Stimulated activated naive CD8-positive, alpha-beta T cell treated with anti-CD3 and anti-CD28 coated beads, Interleukin-15, amount 100 ng/mL, for 72 hours (primary cell): ENCODE data around the gene KDM4B.

ENCODE experiments used
- ATAC-seq: fragments of 150-1000 bp; cut with Tn5 transposase; 2 replicates; pipeline ENCODE4 v1.10.0; 2021; ENCODE audit warnings: mild to moderate bottlenecking, moderate library complexity
- DNase-seq, 2 donors: peaks; one replicate each; pipeline ENCODE4 v3.0.0; 2021 to 2022
- H3K27ac Mint-ChIP-seq, 2 donors: one replicate each; pipeline ENCODE4 v1.8.0; 2022; ENCODE audit warnings: mild to moderate bottlenecking in 2 of 2, mixed read lengths in 2 of 2, moderate library complexity in 2 of 2
- H3K27me3 Mint-ChIP-seq: one replicate; pipeline ENCODE4 v1.8.0; 2022; ENCODE audit warnings: mixed read lengths
- H3K4me1 Mint-ChIP-seq: one replicate; pipeline ENCODE4 v1.8.0; 2022; ENCODE audit warnings: mild to moderate bottlenecking, mixed read lengths
- H3K4me3 Mint-ChIP-seq, 2 donors: one replicate each; pipeline ENCODE4 v1.8.0; 2022; ENCODE audit warnings: mild to moderate bottlenecking in 2 of 2, mixed read lengths in 2 of 2, moderate library complexity in 1 of 2
- H3K9me3 Mint-ChIP-seq, 2 donors: one replicate each; pipeline ENCODE4 v1.8.0; 2022; ENCODE audit warnings: mixed read lengths in 2 of 2

KDM4B gene

DNA sequence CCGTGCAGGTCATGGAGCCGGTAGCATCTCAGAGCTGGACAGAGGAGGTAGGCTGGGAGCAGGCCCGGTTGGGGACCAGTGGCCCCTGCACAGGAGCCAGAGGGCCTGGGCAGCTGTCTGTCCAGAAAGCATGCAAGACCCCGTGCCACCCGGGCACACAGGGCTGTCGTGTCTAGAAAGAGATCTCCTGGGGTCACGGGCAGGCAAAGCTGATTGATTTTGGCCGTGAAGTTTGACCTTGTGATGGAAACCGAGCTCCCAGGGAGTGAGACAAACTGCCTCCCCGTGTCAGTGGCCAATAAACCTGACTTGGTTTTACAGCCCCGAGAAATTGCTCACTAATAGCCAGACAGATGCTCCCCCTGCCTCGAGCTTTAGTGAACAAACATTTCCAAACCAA is 98.8 kb downstream of the KDM4B start:
- Mint-ChIP-seq H3K27ac (peak overlapping the region in 1 of 2 donors; percentile 56), H3K9me3 (peaks cover 0 to 6% of the 10 kb centered on the region in 2 donors), H3K4me1 (peaks cover 6% of the 10 kb centered on the region), H3K27me3 (no peaks in the 10 kb centered on the region), H3K4me3 (no peak overlapping the region)
- DNase-seq (no peak), ATAC-seq (no peak)

DNA sequence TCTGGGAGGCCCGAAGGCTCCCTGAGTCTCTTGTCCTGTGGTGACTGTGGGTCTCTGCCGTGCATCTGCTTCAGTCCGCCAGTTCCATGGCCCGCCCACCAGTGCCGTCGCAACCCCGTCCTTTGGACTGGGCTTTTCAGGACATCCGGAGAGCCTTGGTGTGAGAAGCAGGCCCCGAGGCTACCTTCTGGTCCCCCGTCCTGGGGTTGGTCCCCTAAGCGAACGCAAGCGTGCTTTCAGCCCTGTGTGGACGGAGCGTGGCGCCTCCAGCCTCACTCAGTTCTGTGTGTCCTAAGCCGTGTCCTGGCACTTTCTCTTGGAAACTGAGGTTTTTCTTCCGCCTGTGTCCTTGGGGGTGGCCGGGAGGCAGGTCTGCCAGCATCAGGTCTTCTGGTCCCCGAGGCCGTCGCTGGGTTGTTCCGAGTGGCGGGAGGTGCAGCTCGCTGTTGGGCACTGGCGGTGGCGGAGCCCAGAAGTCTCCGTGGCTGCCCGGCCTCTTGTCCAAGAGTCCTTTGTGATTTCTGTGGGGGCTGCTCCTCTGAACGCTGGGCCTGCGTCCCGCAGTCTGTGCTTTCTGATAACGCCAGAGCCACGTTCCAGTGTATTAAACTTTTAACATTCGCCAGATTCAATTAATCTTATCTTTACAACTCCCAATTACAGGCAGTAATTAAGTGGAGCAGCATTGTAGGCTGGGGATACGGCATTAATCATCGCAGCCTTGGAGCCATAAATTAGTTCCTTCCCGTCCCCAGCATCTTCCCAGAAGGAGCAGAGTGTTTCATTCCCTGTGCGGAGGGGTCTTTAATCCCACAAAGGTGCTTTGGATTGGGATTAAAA is 99.5 kb downstream of the KDM4B start:
- ATAC-seq (no peak), DNase-seq (no peak)
- H3K4me3 Mint-ChIP-seq = no peak overlapping the region
- H3K4me1 Mint-ChIP-seq = peaks cover 8% of the 10 kb centered on the region
- H3K27ac Mint-ChIP-seq = peak overlapping the region in 1 of 2 donors; percentile 67
- no peaks in the 10 kb centered on the region for H3K9me3 Mint-ChIP-seq
- no peaks in the 10 kb centered on the region for H3K27me3 Mint-ChIP-seq

DNA sequence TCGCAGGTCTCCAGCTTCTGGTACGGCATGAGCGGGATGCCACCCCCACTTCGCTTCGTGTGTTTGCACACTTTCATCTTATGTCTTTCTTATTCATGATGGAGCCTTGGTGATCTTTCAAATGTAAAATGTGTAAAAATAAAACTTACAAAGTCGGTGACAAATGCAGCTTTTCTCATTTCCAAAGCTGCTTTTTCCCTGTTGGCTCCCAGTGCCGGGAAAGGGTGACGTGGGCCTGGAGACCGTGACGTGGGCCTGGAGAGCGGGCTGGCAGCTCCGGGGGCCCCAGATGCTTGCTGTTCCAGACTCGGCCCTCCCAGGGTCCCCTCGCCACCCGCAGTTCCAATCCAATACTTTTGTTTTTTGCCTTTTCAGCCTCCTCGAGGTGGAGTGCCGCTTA is 101.4 kb downstream of the KDM4B start:
- peaks cover 26% of the 10 kb centered on the region for H3K4me1 Mint-ChIP-seq
- no peak overlapping the region for H3K4me3 Mint-ChIP-seq

DNA sequence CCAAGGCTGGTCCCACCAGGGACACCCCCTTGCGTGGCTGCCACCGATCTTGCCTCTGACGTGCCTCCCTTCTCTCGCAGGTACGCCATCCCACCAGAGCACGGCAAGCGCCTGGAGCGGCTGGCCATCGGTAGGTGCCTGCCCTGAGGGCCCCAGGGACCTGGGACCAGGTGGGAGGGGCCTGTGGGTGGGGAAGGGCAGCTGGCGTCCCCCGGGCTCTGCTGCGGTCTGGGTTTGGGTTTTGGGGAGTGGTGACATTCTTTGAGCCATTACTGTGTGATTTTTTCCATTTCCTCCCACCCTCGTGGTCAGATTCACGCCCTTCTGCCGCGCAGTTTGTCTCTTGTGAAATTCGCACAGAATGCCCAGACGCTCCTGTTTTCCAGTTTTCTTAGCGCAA is 102.0 kb downstream of the KDM4B start:
- no peaks in the 10 kb centered on the region for H3K9me3 Mint-ChIP-seq
- H3K27ac Mint-ChIP-seq = no peak overlapping the region

More for the DNA sequence above, 101.4 kb downstream of the KDM4B start:
- DNase-seq (no peak), ATAC-seq (no peak)
- Mint-ChIP-seq H3K27me3 (no peaks in the 10 kb centered on the region), H3K27ac (no peak overlapping the region), H3K9me3 (no peaks in the 10 kb centered on the region)

DNA sequence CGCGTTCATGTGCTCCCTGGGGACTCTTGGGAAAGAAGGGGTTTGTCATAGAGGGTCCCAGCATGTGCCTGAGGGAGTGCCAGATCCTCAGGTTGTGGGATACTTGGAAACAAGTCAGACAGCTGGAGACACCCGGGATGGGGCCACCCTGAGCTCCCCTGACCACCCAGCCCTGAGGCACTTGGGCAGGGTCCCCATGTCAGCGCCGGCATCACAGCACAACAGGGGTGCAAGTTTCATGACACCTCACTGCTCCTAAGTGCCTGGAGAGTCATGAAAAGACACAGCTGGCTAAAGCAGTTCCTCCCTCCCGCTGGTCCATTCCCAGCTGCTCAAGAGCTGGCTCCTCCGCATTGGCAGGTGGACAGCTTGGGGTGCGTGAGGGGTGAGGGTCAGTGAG is 102.7 kb downstream of the KDM4B start:
- Mint-ChIP-seq H3K4me3 (no peak overlapping the region), H3K27ac (no peak overlapping the region), H3K4me1 (peaks cover 33% of the 10 kb centered on the region), H3K27me3 (no peaks in the 10 kb centered on the region), H3K9me3 (no peaks in the 10 kb centered on the region)
- DNase-seq (no peak), ATAC-seq (no peak)

More for the DNA sequence above, 102.0 kb downstream of the KDM4B start:
- H3K4me3 Mint-ChIP-seq = no peak overlapping the region
- peaks cover 31% of the 10 kb centered on the region for H3K4me1 Mint-ChIP-seq
- ATAC-seq (no peak), DNase-seq (no peak)
- H3K27me3 Mint-ChIP-seq = no peaks in the 10 kb centered on the region

DNA sequence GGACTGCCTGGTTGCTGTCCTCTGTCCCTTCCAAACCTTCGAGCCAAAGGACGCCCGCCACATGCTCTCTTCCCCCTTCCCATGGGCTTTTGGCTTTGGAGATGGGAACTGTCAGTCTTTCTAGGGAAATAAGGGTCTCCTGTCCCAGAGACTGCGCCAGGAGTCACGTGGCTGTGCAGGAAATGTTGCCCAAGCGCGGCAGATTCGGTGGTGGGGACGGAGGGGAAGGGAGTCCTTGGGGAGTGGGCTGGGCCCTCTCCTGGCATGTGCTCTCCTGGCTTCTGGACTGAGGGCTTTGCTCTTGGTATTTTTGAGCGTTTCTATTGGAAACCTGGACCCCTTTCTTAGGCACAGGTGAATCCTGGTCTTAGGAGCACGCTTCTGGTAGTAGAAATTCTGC is 103.2 kb downstream of the KDM4B start:
- ATAC-seq = no peak
- no peaks in the 10 kb centered on the region for H3K27me3 Mint-ChIP-seq
- H3K4me3 Mint-ChIP-seq = no peak overlapping the region
- DNase-seq = no peak
- no peaks in the 10 kb centered on the region for H3K9me3 Mint-ChIP-seq
- no peak overlapping the region for H3K27ac Mint-ChIP-seq
- peaks cover 38% of the 10 kb centered on the region for H3K4me1 Mint-ChIP-seq

DNA sequence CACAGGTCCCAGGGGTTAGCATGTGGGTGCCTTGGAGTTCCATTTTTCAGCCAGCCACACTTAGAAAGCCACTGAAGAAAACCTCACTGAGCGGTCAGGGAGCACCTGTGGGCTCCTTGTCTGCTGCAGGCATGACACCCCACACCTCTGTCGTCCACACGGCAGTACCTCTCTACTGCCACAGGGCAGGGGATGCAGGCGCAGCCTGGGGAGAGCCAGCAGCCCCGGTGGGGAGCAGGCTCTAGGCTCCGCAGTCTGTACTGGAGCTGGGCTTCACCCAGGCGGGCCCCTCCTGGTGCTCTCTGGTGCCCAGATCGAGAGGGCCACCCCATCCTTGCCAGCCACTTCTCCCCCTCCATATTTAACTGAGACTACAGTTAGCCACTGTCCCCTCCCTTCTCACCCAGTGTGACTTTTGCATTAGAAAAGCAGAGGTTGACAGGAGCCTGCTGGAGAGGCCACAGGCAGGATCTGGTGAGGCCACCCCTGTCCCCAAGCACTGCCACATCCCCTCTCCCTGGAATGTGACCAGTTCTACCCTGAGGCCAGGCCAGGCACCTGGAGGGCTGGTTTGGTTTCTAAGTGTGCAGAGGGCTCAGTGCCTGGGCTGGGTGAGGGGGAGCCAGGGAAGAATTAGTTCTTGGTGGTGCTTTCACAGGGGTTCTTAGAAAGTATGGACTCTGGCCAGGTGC is 104.4 kb downstream of the KDM4B start:
- Mint-ChIP-seq H3K4me3 (no peak overlapping the region), H3K27ac (peak overlapping the region in 1 of 2 donors; percentile 72), H3K27me3 (no peaks in the 10 kb centered on the region), H3K4me1 (peaks cover 41% of the 10 kb centered on the region), H3K9me3 (no peaks in the 10 kb centered on the region)
- no peak for ATAC-seq
- no peak for DNase-seq

DNA sequence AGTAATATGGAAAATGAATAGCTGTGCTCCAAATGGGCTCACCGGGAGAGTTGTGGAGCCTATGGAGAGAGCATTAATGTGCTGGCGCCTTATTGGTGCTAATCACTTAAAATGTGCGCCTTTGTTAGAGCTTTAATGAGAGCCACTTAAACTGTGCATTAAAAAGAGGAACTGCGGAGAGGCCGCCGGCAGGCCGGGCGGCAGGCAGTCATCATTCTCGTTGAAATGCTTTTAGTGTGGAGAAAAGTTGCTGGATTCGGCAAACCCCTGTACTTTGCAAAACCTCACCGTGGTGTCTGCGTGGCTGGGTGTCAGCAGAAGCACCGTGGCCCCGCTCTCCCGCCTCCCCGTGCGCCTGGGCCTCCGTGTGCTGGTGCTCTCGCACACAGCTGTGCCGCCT is 105.5 kb downstream of the KDM4B start:
- Mint-ChIP-seq H3K27ac (no peak overlapping the region), H3K4me1 (peaks cover 41% of the 10 kb centered on the region), H3K4me3 (no peak overlapping the region), H3K27me3 (no peaks in the 10 kb centered on the region), H3K9me3 (no peaks in the 10 kb centered on the region)
- ATAC-seq (no peak), DNase-seq (no peak)

DNA sequence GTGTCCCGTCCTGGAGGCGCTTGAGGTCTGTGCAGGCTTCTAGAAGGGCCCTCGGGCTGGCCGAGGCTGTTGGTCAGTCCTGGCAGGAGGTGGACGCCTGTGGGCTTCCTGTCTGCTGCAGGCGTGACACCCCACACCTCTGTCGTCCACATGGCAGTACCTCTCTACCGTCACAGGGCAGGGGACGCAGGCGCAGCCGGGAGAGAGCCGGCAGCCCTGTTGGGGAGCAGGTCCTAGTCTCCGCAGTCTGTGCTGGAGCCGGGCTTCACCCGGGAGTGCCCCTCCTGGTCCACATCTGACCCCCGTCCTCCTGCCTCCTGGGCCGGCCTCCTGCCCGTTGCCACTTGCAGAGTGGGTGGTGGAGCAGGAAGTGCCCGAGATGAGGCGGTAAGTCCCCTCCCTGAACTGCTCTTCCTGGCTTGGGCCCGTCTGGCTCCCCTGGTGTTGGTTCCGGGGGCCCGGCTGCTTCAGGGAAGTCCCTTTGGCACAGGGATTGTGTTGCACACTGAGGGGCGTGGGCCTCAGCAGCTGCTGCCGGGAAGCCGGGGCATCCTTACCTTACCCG is 106.0 kb downstream of the KDM4B start:
- H3K27me3 Mint-ChIP-seq = no peaks in the 10 kb centered on the region
- H3K4me1 Mint-ChIP-seq = peaks cover 41% of the 10 kb centered on the region
- no peaks in the 10 kb centered on the region for H3K9me3 Mint-ChIP-seq
- H3K27ac Mint-ChIP-seq = peak overlapping the region; percentile 40 to 78
- ATAC-seq (peak; percentile 18), DNase-seq (no peak)
- H3K4me3 Mint-ChIP-seq = peak overlapping the region; percentile 15 to 56

DNA sequence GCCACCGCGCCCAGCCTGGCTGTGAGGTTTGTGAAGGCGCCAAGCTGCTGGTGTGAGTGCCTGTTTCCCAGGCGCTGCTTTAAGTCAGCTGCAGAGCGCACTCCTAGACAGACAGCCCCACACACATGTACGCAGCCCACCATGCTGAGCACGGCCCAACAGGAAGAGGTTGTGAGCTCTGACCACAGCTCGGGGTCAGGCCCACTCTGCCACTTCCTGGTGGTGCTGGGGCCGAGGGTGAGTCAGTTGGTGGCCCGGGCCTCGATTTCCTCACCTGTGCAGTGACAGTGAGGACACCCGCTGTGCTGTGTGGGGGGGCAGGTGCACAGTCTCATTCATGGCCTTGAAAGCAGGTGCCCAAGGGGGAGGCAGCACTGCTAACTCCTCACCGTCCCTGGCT is 106.7 kb downstream of the KDM4B start:
- peak; percentile 89 for ATAC-seq
- no peaks in the 10 kb centered on the region for H3K9me3 Mint-ChIP-seq
- H3K27ac Mint-ChIP-seq = peak overlapping the region in 1 of 2 donors; percentile 78
- H3K4me1 Mint-ChIP-seq = peaks cover 41% of the 10 kb centered on the region
- peak overlapping the region in 1 of 2 donors; percentile 57 for H3K4me3 Mint-ChIP-seq
- peak; percentile 23 to 58 for DNase-seq
- H3K27me3 Mint-ChIP-seq = no peaks in the 10 kb centered on the region

DNA sequence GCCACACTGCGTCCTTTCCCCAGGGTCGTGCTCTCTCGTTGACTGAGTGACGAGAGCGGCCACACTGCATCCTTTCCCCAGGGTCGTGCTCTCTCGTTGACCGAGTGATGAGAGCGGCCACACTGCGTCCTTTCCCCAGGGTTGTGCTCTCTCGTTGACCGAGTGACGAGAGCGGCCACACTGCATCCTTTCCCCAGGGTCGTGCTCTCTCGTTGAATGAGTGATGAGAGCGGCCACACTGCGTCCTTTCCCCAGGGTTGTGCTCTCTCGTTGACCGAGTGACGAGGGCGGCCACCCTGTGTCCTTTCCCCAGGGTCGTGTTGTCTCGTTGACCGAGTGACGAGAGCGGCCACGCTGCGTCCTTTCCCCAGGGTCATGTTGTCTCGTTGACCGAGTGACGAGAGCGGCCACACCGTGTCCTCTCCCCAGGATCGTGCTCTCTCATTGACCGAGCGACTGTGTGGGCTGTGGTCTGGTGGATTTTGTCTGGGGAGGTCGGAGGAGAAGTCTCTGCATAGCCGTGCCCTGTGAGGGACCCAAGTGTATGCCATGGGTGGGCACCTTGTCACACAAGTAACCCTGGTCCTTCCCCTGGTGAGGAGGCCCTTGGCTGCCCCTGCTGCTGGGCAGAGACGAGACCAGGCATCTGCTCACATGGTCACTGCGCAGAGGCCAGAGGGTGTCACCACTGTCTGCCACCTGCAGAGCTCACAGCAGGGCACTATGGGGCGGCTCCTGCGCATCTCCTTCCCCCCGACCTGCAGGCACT is 107.7 kb downstream of the KDM4B start:
- peaks cover 35% of the 10 kb centered on the region for H3K4me1 Mint-ChIP-seq
- H3K4me3 Mint-ChIP-seq = no peak overlapping the region
- H3K27ac Mint-ChIP-seq = no peak overlapping the region
- no peak for DNase-seq
- H3K27me3 Mint-ChIP-seq = no peaks in the 10 kb centered on the region
- ATAC-seq = no peak
- no peaks in the 10 kb centered on the region for H3K9me3 Mint-ChIP-seq

DNA sequence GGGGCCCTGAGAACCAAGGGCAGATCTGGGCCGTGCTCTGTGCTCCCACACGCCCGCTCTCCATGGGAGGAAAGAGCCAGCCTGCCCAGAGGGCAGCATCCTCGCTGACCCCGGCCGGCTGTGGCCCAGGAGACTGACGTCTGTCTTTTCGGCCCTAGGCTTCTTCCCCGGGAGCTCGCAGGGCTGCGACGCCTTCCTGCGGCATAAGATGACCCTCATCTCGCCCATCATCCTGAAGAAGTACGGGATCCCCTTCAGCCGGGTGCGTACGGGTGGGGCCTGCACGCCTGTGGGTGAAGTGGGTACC is 108.2 kb downstream of the KDM4B start:
- peak overlapping the region in 1 of 2 donors; percentile 48 for H3K27ac Mint-ChIP-seq
- no peaks in the 10 kb centered on the region for H3K9me3 Mint-ChIP-seq
- ATAC-seq (no peak), DNase-seq (no peak)
- H3K4me1 Mint-ChIP-seq = peaks cover 35% of the 10 kb centered on the region
- H3K27me3 Mint-ChIP-seq = no peaks in the 10 kb centered on the region
- H3K4me3 Mint-ChIP-seq = no peak overlapping the region

DNA sequence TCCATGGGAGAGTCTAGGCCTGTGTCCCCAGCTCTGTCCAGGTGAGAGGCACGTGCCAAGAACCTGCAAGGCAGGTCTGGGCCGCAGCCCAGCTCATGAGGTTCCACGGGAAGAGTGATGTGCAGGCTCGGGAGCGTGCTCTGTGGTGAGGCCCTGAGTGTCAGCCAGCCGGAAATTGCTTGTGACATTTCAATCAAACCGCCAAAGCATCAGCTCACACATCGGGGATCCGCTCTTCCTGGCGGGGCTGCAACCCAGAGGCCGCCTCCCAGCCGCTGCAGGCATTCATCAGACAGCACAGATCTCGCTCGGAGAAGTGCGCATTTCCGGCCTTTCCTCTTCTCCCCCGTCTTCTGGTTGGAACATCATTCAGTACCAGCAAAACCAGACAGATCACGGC is 109.3 kb downstream of the KDM4B start:
- Mint-ChIP-seq H3K9me3 (no peaks in the 10 kb centered on the region), H3K27me3 (no peaks in the 10 kb centered on the region), H3K27ac (peak overlapping the region in 1 of 2 donors; percentile 33), H3K4me3 (no peak overlapping the region), H3K4me1 (peaks cover 35% of the 10 kb centered on the region)
- DNase-seq = no peak
- no peak for ATAC-seq

DNA sequence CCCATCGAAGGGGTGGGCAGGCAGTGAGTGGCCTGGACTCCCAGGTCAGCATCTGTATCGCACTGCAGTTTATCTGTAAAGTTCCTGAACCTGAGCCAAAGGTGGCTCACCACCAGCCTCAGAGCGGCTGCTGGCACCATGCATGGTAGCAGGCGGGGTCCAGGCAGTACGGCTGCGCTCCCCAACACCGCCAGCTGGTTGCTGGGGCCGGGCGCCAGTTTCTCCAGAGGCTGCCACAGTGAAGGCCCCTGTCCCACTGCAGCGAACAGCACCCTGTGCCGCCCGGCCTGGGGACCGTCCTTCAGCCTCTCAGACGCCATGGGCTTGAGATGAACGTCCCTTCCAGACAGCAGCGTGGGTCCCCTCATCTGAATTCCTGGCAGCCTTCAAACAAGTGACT is 109.8 kb downstream of the KDM4B start:
- Mint-ChIP-seq H3K9me3 (no peaks in the 10 kb centered on the region), H3K27ac (peak overlapping the region in 1 of 2 donors; percentile 33), H3K4me3 (no peak overlapping the region), H3K27me3 (no peaks in the 10 kb centered on the region), H3K4me1 (peaks cover 31% of the 10 kb centered on the region)
- no peak for ATAC-seq
- DNase-seq = no peak

DNA sequence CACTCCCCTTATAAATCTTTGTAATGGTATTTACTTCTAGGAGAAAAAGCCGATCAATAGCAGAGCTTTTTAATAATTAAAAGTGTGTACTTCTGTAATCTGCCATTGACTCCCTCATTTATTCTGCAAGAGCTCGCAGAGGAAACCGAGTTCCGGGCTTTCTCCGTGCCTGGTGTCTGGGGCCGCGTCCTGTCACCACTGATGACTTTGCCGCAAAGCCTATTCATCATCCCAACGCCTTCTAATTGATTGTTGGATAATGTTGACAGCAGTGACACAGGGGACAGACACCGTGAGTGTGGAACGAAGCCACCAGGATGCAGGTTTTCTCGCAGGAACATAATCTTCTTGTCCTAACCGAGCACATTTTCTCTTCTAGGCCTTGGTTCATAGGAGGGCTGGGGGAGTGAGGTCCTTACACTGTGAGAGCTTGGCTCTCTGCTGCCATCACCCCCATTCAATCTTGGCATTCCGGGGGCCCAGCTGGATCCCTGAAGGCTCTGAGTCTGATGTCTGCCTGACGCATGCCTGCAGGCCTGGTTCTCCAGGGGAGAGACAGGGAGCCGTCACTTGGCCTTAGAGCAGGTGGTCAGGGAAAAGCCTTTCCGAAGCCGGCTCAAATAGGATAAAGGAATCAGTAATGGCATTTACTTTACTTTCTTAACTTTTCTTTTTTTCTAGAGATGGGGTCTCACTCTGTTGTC is 110.3 kb downstream of the KDM4B start:
- Mint-ChIP-seq H3K4me3 (no peak overlapping the region), H3K4me1 (peaks cover 26% of the 10 kb centered on the region), H3K27ac (no peak overlapping the region), H3K9me3 (no peaks in the 10 kb centered on the region), H3K27me3 (no peaks in the 10 kb centered on the region)
- DNase-seq (no peak), ATAC-seq (no peak)
